WTC11 (cell line): ENCODE measurements around the gene FAM181B.

Experiments
- GABPB1 ChIP-seq: sonication (generic); formaldehyde crosslinking; IDR thresholded peaks from 2 replicates; pipeline ENCODE4 v1.8.1; 2023; ENCODE audit warnings: mild to moderate bottlenecking, missing genetic modification reagents
- MAX ChIP-seq: sonication (generic); formaldehyde crosslinking; IDR thresholded peaks from 2 replicates; pipeline ENCODE4 v1.8.0; 2022; ENCODE audit warnings: mild to moderate bottlenecking, missing genetic modification reagents
- NFYB ChIP-seq: sonication (generic); formaldehyde crosslinking; conservative IDR thresholded peaks from 2 replicates; pipeline ENCODE4 v1.8.0; 2022; ENCODE audit warnings: low read depth, missing genetic modification reagents
- TF ChIP-seq, protein P1 (sequence below): sonication (generic); formaldehyde crosslinking; conservative IDR thresholded peaks from 2 replicates; pipeline ENCODE4 v1.8.1; 2023; ENCODE audit warnings: mild to moderate bottlenecking, low read depth, missing genetic modification reagents, moderate library complexity
- TF ChIP-seq, protein P2 (sequence below): fragments of 200-600 bp; IDR thresholded peaks from 2 replicates; pipeline ENCODE4 v1.8.0; 2022; ENCODE audit warnings: antibody characterized with exemption

GRCh38 chr11:82782825-82783374 is 49.2 kb upstream of the FAM181B start:
- TF ChIP-seq, protein P1, sequence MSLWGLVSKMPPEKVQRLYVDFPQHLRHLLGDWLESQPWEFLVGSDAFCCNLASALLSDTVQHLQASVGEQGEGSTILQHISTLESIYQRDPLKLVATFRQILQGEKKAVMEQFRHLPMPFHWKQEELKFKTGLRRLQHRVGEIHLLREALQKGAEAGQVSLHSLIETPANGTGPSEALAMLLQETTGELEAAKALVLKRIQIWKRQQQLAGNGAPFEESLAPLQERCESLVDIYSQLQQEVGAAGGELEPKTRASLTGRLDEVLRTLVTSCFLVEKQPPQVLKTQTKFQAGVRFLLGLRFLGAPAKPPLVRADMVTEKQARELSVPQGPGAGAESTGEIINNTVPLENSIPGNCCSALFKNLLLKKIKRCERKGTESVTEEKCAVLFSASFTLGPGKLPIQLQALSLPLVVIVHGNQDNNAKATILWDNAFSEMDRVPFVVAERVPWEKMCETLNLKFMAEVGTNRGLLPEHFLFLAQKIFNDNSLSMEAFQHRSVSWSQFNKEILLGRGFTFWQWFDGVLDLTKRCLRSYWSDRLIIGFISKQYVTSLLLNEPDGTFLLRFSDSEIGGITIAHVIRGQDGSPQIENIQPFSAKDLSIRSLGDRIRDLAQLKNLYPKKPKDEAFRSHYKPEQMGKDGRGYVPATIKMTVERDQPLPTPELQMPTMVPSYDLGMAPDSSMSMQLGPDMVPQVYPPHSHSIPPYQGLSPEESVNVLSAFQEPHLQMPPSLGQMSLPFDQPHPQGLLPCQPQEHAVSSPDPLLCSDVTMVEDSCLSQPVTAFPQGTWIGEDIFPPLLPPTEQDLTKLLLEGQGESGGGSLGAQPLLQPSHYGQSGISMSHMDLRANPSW (CRISPR knock-in tag) = no peak
- TF ChIP-seq MAX = no peak
- TF ChIP-seq, protein P2, sequence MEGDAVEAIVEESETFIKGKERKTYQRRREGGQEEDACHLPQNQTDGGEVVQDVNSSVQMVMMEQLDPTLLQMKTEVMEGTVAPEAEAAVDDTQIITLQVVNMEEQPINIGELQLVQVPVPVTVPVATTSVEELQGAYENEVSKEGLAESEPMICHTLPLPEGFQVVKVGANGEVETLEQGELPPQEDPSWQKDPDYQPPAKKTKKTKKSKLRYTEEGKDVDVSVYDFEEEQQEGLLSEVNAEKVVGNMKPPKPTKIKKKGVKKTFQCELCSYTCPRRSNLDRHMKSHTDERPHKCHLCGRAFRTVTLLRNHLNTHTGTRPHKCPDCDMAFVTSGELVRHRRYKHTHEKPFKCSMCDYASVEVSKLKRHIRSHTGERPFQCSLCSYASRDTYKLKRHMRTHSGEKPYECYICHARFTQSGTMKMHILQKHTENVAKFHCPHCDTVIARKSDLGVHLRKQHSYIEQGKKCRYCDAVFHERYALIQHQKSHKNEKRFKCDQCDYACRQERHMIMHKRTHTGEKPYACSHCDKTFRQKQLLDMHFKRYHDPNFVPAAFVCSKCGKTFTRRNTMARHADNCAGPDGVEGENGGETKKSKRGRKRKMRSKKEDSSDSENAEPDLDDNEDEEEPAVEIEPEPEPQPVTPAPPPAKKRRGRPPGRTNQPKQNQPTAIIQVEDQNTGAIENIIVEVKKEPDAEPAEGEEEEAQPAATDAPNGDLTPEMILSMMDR = no peak
- TF ChIP-seq GABPB1 = no peak
- TF ChIP-seq NFYB (CRISPR knock-in tag) = no peak
